MCF 10A (cell line): ENCODE results near the gene KIAA2012. TPM values are rescaled to one million over a fixed set of nuclear protein-coding genes. Genes with fewer than 3 reads are reported as not detected.

Source experiments
- BruUV-seq: library from RNA; stranded (reverse); fragments of 400-500 nt; replicated peaks from 2 replicates; lab custom pipeline; 2021; lab: Mats Ljungman, UMichigan
- CTCF ChIA-PET: fragments of 300-600 bp; sonication (Branson Sonifier 250); formaldehyde crosslinking; extraction: SDS; loops from one replicate; lab custom pipeline; 2021; ENCODE audit warnings: antibody characterized with exemption, inconsistent platforms; lab: Yijun Ruan, JAX
- POLR2A ChIA-PET: fragments of 300-600, 350-650 bp; sonication (Branson Sonifier 250); formaldehyde crosslinking; extraction: SDS; loops from one replicate; lab custom pipeline; 2020; ENCODE audit warnings: antibody characterized with exemption, inconsistent platforms; lab: Yijun Ruan, JAX
- DNase-seq: peaks from one replicate; pipeline ENCODE4 v3.0.0-alpha.2; 2018; ENCODE audit not compliant: unreplicated experiment
- H3K27ac Mint-ChIP-seq: one replicate; pipeline ENCODE4 v1.8.0; 2022; ENCODE audit warnings: mild to moderate bottlenecking, low read depth, mixed read lengths; ENCODE audit not compliant: unreplicated experiment
- H3K27me3 Mint-ChIP-seq: one replicate; pipeline ENCODE4 v1.8.0; 2022; ENCODE audit warnings: mixed read lengths; ENCODE audit not compliant: insufficient read depth, unreplicated experiment
- H3K36me3 Mint-ChIP-seq: one replicate; pipeline ENCODE4 v1.8.0; 2022; ENCODE audit warnings: mild to moderate bottlenecking, moderate library complexity, mixed read lengths; ENCODE audit not compliant: insufficient read depth, unreplicated experiment
- H3K4me1 Mint-ChIP-seq: one replicate; pipeline ENCODE4 v1.8.0; 2022; ENCODE audit warnings: mixed read lengths; ENCODE audit not compliant: insufficient read depth, unreplicated experiment
- H3K4me3 Mint-ChIP-seq: one replicate; pipeline ENCODE4 v1.8.0; 2022; ENCODE audit warnings: mild to moderate bottlenecking, moderate library complexity, mixed read lengths; ENCODE audit not compliant: unreplicated experiment
- H3K9me3 Mint-ChIP-seq: one replicate; pipeline ENCODE4 v1.8.0; 2022; ENCODE audit warnings: mixed read lengths; ENCODE audit not compliant: unreplicated experiment
- intact Hi-C: fragments of 100-400 bp; cut with micrococcal nuclease; formaldehyde crosslinking; loops from 2 replicates; pipeline ENCODE4 v1.14.1; 2022
- total RNA-seq: library from RNA; stranded (reverse); gene quantifications from 2 replicates; pipeline ENCODE4 v1.2.3, GENCODE V29; 2022
- TF ChIP-seq, protein P1 (sequence below): fragments of 200-600 bp; IDR thresholded peaks from one replicate; pipeline ENCODE4 v1.8.0; 2022; ENCODE audit warnings: antibody characterized with exemption, mild to moderate bottlenecking; ENCODE audit not compliant: unreplicated experiment

The KIAA2012 gene
- total RNA-seq, 1 experiment from 2014 or later, result not detected

- no TSS peak for BruUV-seq
- Mint-ChIP-seq H3K9me3 (no peaks in the 10 kb centered on the region), H3K27ac (no peak overlapping the region), H3K36me3 (no peaks in the 10 kb centered on the region), H3K27me3 (no peaks in the 10 kb centered on the region), H3K4me3 (no peak overlapping the region), H3K4me1 (peaks cover 7% of the 10 kb centered on the region)
- intact Hi-C loops, result loop anchor here (10.0 kb wide), 1 partner anchor 99 kb away; no protein-coding TSS in a partner anchor
- TF ChIP-seq, protein P1, sequence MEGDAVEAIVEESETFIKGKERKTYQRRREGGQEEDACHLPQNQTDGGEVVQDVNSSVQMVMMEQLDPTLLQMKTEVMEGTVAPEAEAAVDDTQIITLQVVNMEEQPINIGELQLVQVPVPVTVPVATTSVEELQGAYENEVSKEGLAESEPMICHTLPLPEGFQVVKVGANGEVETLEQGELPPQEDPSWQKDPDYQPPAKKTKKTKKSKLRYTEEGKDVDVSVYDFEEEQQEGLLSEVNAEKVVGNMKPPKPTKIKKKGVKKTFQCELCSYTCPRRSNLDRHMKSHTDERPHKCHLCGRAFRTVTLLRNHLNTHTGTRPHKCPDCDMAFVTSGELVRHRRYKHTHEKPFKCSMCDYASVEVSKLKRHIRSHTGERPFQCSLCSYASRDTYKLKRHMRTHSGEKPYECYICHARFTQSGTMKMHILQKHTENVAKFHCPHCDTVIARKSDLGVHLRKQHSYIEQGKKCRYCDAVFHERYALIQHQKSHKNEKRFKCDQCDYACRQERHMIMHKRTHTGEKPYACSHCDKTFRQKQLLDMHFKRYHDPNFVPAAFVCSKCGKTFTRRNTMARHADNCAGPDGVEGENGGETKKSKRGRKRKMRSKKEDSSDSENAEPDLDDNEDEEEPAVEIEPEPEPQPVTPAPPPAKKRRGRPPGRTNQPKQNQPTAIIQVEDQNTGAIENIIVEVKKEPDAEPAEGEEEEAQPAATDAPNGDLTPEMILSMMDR, result no peak
- POLR2A ChIA-PET, result no interaction called here
- CTCF ChIA-PET, result interaction anchor here (0.7 kb wide), 1 partner anchor 126 kb away, joined by 3 read pairs; no protein-coding TSS in a partner anchor
- DNase-seq, result no peak
These were observed 37.1 kb upstream of the KIAA2012 start for GRCh38 chr2:202035941-202036372.

- ChIA-PET POLR2A (no interaction called here), CTCF (no interaction called here)
- no peak for DNase-seq
- BruUV-seq, result TSS peak; percentile 20
- TF ChIP-seq, protein P1, result no peak
- no peak overlapping the region for H3K4me3 Mint-ChIP-seq
- no peaks in the 10 kb centered on the region for H3K9me3 Mint-ChIP-seq
- H3K27me3 Mint-ChIP-seq, result no peaks in the 10 kb centered on the region
- intact Hi-C loops, result loop anchor here (10.0 kb wide), 1 partner anchor 98 kb away; no protein-coding TSS in a partner anchor
- H3K27ac Mint-ChIP-seq, result no peak overlapping the region
- H3K4me1 Mint-ChIP-seq, result peaks cover 7% of the 10 kb centered on the region
- H3K36me3 Mint-ChIP-seq, result no peaks in the 10 kb centered on the region
These were observed 36.4 kb upstream of the KIAA2012 start for GRCh38 chr2:202036601-202037037.

DNA sequence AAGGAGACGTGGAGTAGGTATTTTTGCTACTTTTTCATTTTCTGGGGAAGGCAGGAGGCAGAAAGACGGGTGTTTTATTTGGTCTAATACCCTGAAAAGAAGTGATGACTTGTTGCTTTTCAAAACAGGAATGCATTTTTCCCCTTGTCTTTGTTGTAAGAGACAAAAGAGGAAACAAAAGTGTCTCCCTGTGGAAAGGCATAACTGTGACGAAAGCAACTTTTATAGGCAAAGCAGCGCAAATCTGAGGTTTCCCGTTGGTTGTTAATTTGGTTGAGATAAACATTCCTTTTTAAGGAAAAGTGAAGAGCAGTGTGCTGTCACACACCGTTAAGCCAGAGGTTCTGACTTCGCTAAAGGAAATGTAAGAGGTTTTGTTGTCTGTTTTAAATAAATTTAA is 36.0 kb upstream of the KIAA2012 start:
- DNase-seq, result no peak
- no peaks in the 10 kb centered on the region for H3K9me3 Mint-ChIP-seq
- TF ChIP-seq, protein P1, result no peak
- intact Hi-C loops, result loop anchor here (10.0 kb wide), 1 partner anchor 98 kb away; no protein-coding TSS in a partner anchor
- BruUV-seq, result no TSS peak
- no peaks in the 10 kb centered on the region for H3K27me3 Mint-ChIP-seq
- H3K27ac Mint-ChIP-seq, result no peak overlapping the region
- no peak overlapping the region for H3K4me3 Mint-ChIP-seq
- H3K36me3 Mint-ChIP-seq, result no peaks in the 10 kb centered on the region
- ChIA-PET CTCF (no interaction called here), POLR2A (no interaction called here)
- peaks cover 5% of the 10 kb centered on the region for H3K4me1 Mint-ChIP-seq

GRCh38 chr2:202038471-202039277 is 34.4 kb upstream of the KIAA2012 start:
- TF ChIP-seq, protein P1, result no peak
- POLR2A ChIA-PET, result no interaction called here
- CTCF ChIA-PET, result no interaction called here
- Mint-ChIP-seq H3K4me3 (no peak overlapping the region), H3K36me3 (no peaks in the 10 kb centered on the region), H3K9me3 (no peaks in the 10 kb centered on the region), H3K27ac (no peak overlapping the region), H3K27me3 (no peaks in the 10 kb centered on the region), H3K4me1 (no peaks in the 10 kb centered on the region)
- DNase-seq, result peak; percentile 52
- BruUV-seq, result no TSS peak
- intact Hi-C loops, result loop anchor here (10.0 kb wide), 1 partner anchor 96 kb away; no protein-coding TSS in a partner anchor
